GM21423 (cell line): ENCODE data around the gene SLC4A1AP.

Experiments used
- ATAC-seq: cut with Tn5 transposase; IDR thresholded peaks from one replicate; pipeline ENCODE4 v1.9.1; 2021; ENCODE audit warnings: mild to moderate bottlenecking, moderate library complexity; ENCODE audit not compliant: unreplicated experiment

SLC4A1AP gene

DNA sequence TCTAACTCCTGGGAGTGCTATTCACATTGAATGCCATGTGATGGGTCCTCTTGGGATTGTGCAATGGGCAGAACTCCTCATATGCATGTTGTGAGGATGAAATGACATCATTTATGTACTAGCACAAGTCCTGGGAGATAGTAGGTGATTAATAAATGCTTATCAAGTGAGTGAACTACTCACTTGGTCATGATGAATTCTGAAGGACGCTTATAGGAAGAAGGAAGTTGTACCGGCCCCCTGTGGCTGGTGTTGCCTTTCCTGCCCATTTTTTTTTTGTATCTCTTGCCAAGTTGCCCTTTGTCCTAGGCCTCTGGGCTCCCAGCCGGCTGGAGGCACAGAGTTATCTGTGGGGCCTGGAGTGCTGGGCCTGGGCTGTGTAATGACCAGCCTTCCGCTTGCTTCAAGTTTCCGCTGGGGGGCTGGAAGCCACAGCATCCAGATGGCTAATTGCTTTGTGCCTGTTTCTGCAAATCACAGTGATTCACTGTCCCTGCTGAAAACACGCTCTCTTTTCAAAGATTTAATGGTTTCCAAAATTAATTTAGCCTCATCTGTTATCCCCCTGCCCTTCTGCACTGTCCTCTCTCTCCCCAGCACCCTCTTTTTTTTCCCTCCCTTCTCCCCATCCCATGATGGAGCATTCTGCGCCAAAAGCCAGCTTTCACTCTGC lies 74.1 kb downstream of the SLC4A1AP start:
- ATAC-seq: no peak

DNA sequence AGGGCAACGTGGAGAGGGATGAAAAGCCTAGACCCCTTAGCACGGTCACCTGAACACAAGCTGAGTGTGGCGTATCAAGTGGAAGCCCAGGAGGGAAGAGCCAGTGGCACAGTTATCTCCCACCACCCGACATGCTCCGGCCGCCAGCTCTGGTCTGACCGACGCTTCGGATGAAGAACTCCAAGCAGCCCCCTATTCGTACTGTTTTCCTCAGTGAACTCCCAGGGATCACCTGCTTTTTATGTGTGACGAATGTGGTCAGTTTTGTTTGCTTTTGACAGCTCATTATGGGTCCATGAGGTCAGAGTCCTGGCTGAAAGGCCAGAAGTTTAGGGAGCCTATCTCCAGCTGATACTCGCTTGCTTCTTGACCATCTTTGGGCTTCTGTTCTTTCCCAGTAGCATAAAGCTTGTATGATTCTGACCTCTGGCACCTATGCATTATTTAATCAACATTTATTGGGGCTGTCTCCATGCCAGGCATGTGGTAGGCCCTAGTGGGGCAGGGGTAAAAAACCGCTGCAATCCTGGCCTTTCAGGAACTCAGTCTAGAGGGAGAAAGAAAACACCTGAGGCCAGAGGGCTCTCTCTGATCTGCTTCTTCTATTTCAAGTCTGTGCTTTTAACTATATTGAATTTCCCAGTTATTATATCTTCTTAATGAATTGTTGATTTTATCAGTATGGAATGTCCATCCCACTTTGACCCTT lies 74.8 kb downstream of the SLC4A1AP start:
- ATAC-seq: no peak

DNA sequence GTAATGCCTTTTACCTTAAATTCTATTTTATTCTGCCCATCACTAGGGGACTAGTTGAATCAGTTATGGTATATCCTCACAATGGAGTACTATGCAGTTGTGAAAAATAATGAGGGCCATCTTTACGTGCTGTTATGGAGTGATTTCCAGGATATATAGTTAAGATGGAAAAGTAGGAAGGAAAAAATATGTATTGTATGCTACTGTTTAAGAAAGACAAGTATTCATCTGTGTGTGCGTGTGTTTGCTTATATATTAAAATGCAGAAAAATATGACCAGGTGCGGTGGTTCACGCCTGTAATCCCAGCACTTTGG lies 75.3 kb downstream of the SLC4A1AP start:
- ATAC-seq: no peak

DNA sequence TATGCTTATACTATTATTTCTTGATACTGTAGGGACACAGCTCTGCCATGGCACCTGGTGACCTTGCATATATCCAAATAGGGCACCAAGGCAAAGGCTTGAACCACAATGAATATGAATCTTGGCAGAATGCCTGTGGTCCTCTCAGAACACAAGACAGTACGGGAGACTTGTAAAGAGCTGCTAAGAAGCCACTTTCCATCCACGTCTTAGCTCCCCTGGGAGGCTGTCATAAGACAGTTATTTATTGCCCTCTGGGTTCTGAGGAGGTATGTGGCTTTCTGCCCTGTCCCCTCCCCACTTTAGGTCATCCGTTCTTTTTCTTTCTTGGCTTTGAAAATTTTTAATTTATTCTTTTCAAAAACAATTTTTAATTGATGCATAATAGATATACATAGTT lies 78.0 kb downstream of the SLC4A1AP start:
- ATAC-seq: no peak

DNA sequence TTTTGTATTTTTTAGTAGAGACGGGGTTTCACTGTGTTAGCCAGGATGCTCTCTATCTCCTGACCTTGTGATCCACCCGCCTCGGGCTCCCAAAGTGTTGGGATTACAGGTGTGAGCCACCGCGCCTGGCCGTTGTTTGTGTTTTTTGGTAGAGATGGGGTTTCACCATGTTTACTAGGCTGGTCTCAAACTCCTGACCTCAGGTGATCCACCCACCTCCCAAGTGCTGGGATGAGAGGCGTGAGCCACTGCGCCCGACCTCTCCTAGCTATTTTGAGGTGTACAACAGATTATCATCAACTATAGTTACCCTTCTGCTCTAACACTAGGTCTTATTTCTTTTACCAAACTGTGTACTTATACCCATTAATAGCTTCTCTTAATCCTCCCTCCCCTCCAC lies 78.9 kb downstream of the SLC4A1AP start:
- no peak for ATAC-seq
